ENCODE measurements around the gene STIM1. TPM values are rescaled to one million over a fixed set of nuclear protein-coding genes. Genes with fewer than 3 reads are reported as not detected.

The STIM1 gene
- total RNA-seq, 6 experiments from 2014 or later: 36.4 to 48.0 (median 40.5) TPM

DNA sequence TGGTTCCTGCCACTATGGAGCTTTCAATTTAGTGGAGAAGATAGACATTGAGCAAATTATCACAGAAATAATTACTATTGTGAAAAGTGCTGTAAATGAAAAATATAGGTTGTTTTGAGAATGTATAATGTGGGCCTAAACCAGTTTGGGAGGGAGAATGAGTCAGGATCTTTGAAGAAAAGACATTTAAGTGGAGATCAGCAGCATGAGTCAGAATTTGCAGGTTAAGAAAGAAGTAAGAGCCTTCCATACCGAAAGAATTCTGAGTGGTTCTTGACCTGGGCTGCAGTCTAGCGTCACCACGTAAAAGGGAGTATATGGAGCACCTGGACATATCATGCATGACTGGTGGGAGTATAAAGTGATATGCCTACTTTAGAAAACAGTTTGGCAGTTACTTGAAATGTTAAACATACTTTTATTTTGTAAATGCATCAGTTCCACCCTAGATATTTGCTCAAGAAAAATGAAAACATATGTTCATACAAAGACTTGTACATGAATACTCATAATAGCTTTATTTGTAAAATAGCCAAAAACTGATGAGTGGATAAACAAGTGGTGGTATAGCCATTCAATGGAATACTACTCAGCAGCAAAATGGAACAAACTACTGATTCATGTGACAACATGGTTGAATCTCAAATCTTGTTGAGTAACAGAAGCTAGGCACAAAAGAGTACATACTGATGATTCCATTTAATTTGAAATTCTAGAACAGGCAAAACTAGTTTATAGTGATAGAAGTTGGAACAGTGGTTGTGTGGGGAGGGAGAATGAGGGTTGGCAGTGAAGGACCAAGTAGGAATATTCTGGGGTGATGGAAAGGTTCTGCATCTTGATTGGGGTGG lies 99.2 kb downstream of the STIM1 start:
- H3K36me3 ChIP-seq: no peaks in the 10 kb centered on the region
- no peaks in the 10 kb centered on the region for H3K9me3 ChIP-seq
- no peak overlapping the region for H3K27ac ChIP-seq
- intact Hi-C loops (cut with DNase I): no loop called here
- no peaks in the 10 kb centered on the region for H3K27me3 ChIP-seq
- WGBS (ENCODE audit: insufficient coverage, low coverage, low lambda C conversion rate, missing lambda C conversion rate): 97% methylated on average over 3 of the region's 3 CpGs
- peaks cover 0 to 26% (median under 1%) of the 10 kb centered on the region in 4 donors for H3K4me1 ChIP-seq
- no peak for TF ChIP-seq POLR2A (IDR thresholded peaks at IDR 0.05)
- TF ChIP-seq, protein P1, sequence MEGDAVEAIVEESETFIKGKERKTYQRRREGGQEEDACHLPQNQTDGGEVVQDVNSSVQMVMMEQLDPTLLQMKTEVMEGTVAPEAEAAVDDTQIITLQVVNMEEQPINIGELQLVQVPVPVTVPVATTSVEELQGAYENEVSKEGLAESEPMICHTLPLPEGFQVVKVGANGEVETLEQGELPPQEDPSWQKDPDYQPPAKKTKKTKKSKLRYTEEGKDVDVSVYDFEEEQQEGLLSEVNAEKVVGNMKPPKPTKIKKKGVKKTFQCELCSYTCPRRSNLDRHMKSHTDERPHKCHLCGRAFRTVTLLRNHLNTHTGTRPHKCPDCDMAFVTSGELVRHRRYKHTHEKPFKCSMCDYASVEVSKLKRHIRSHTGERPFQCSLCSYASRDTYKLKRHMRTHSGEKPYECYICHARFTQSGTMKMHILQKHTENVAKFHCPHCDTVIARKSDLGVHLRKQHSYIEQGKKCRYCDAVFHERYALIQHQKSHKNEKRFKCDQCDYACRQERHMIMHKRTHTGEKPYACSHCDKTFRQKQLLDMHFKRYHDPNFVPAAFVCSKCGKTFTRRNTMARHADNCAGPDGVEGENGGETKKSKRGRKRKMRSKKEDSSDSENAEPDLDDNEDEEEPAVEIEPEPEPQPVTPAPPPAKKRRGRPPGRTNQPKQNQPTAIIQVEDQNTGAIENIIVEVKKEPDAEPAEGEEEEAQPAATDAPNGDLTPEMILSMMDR (IDR thresholded peaks at IDR 0.05): no peak
- no peak for ATAC-seq
- no peak overlapping the region for H3K4me3 ChIP-seq
- no peak for DNase-seq

DNA sequence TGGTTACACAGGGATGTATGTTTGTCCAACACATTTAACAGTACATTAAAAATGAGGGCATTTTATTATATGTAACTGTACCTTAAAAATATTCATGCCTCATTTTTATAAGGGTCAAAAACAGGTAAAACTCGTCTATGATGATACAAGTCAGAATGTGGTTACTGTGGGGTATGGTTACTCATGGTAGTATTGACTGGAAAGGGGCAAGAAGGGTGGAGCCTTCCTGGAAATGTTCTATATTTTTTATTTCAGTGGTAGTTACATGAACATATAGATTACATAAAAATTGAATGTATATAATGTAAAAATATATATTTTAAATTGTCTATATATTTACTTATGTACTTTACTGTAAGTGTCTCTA lies 99.8 kb downstream of the STIM1 start:
- TF ChIP-seq, protein P1 (IDR thresholded peaks at IDR 0.05): no peak
- TF ChIP-seq POLR2A (IDR thresholded peaks at IDR 0.05): no peak
- H3K36me3 ChIP-seq: no peaks in the 10 kb centered on the region
- no peak overlapping the region for H3K27ac ChIP-seq
- WGBS (ENCODE audit: insufficient coverage, low coverage, low lambda C conversion rate, missing lambda C conversion rate): 93% methylated on average over 1 of the region's 1 CpG
- ATAC-seq (no peak), DNase-seq (no peak)
- peaks cover 0 to 30% (median 4%) of the 10 kb centered on the region in 4 donors for H3K4me1 ChIP-seq
- no peak overlapping the region for H3K4me3 ChIP-seq
- H3K9me3 ChIP-seq: no peaks in the 10 kb centered on the region
- intact Hi-C loops (cut with DNase I): no loop called here
- no peaks in the 10 kb centered on the region for H3K27me3 ChIP-seq

DNA sequence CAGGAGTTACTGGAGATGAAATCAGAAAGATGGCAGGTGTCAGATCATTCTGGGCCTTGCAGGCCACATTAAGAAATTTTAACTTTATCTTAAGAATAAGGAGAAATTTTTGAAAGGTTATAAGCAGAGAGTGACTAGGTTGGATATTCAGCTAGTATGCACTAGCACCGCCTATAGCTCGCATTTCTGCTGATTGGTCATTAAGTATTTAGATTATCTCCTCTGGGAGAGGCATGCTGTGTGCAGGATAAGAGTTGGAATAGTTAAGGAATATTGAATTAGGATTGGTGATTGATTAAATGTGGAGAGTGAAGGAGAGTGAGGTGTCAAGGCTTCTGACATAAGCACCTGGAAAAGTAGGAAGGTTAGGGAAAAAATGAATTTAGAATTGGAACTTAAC lies 100.6 kb downstream of the STIM1 start:
- WGBS (ENCODE audit: insufficient coverage, low coverage, low lambda C conversion rate, missing lambda C conversion rate): 95% methylated on average over 2 of the region's 2 CpGs
- DNase-seq (no peak), ATAC-seq (no peak)
- Histone ChIP-seq H3K27me3 (no peaks in the 10 kb centered on the region), H3K4me3 (no peak overlapping the region), H3K4me1 (peaks cover 0 to 30% (median 4%) of the 10 kb centered on the region in 4 donors), H3K36me3 (no peaks in the 10 kb centered on the region), H3K27ac (no peak overlapping the region), H3K9me3 (no peaks in the 10 kb centered on the region)
- intact Hi-C loops (cut with DNase I): no loop called here
- TF ChIP-seq, protein P1 (IDR thresholded peaks at IDR 0.05): no peak
- no peak for TF ChIP-seq POLR2A (IDR thresholded peaks at IDR 0.05)

DNA sequence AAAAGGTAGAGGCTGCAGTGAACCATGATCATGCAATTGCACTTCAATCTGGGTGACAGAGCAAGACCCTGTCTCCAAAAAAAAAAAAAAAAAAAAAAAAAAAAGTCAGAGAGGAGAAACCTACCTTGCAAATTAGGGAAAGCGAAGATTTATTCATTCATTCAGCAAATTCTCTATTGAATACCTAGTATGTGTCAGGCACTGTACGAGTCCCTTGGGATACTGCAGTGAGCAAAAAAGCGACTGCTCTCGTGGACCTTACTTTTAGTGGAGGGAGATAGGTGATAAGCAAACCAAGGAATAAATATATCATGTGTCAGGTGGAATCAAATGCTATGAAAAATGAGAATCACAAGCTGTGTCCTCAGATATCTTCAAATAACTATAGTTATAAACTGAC lies 101.3 kb downstream of the STIM1 start:
- Histone ChIP-seq H3K36me3 (no peaks in the 10 kb centered on the region), H3K9me3 (no peaks in the 10 kb centered on the region), H3K27ac (no peak overlapping the region), H3K4me3 (no peak overlapping the region), H3K27me3 (no peaks in the 10 kb centered on the region), H3K4me1 (peaks cover 0 to 34% (median 4%) of the 10 kb centered on the region in 4 donors)
- DNase-seq: no peak
- ATAC-seq: no peak
- TF ChIP-seq, protein P1 (IDR thresholded peaks at IDR 0.05): no peak
- TF ChIP-seq POLR2A (IDR thresholded peaks at IDR 0.05): no peak
- 95% methylated on average over 4 of the region's 4 CpGs for WGBS (ENCODE audit: insufficient coverage, low coverage, low lambda C conversion rate, missing lambda C conversion rate)
- intact Hi-C loops (cut with DNase I): no loop called here

All from right lobe of liver (tissue), 6 donors.